Measurements from ENCODE around the gene TARS2. TPM values are rescaled to one million over a fixed set of nuclear protein-coding genes. Genes with fewer than 3 reads are reported as not detected.

The TARS2 gene
- total RNA-seq, 1 experiment from 2014 or later = 26.3 TPM

DNA sequence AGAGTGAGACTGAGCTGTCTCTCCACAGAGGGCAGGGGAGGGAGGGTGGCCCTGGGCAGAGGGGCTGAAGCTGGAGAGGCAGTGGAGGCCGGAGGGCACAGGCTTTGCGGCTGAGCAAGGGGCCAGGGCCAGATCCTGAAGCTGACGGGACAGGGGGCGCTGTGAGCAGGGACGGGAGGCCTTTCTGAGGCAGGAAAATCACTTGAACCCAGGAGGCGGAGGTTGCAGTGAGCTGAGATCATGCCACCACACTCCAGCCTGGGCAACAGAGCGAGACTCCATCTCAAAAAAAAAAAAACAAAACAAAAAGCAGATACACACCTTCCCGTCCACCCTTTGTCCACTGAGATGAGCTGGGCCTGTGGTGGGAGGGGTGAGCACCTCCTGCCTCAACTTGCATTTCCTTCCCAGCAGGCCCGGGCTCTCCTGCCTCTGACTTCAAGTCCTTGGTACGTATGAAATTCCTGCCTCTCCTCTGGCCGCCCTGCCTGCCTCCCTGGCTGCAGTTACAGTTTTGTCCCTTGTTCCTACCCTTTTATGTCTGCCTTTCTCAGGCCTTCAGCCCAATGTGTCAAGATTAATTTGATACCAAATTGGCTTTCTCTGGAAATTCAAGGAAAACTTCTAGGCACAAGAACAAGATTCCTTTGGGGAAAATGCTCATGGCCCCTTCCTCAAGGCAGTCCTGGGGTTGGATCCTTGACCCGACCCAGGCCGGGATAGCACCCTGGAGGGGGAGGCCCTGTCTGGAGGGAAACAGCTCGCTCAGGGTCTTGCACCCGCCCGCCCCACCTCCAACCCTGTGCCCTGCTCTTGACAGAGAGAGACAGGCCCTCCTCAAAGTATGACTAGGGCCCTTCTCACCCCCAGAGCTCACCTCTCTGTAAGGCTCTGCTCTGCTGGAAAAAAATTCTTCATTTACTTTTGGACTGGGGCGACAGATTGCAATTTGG lies 50.8 kb downstream of the TARS2 start:
- Histone ChIP-seq H3K36me3 (no peaks in the 10 kb centered on the region), H3K4me1 (peaks cover 11% of the 10 kb centered on the region), H3K9me3 (replicated peaks) (no peaks in the 10 kb centered on the region), H3K27ac (no peak overlapping the region; the same call in 1 of the 2 replicates), H3K4me3 (no peak overlapping the region), H3K27me3 (no peaks in the 10 kb centered on the region)
- no peak for DNase-seq

GRCh38 chr1:150543500-150544143 lies 56.4 kb downstream of the TARS2 start:
- H3K4me3 ChIP-seq = peak overlapping the region; percentile 33
- no peaks in the 10 kb centered on the region for H3K27me3 ChIP-seq
- H3K9me3 ChIP-seq (replicated peaks) = no peaks in the 10 kb centered on the region
- H3K4me1 ChIP-seq = peaks cover 9% of the 10 kb centered on the region; the same call in 1 of the 2 replicates
- no peaks in the 10 kb centered on the region for H3K36me3 ChIP-seq
- peak; percentile 59 to 64 for DNase-seq
- peak overlapping the region; percentile 16; the same call in 1 of the 2 replicates for H3K27ac ChIP-seq

DNA sequence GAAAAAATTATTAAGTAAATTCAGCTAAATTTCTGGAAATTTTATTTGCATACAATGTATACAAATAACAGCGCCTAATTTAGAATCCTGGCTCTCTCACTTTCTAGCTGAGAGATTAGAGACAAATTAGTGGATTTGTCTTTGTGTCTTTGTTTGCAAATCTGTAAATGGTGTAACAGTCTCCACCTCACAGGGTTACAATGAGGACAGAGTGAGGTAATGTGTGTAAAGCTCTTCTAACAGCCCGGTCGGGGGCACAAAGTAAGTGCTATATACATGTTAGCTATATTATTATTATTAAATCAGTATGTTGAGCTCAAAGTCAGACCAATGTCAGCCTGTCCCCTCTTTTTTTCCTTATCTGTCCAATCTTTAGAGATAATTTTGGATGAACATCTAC lies 57.0 kb downstream of the TARS2 start:
- H3K27me3 ChIP-seq = no peaks in the 10 kb centered on the region
- DNase-seq = no peak

GRCh38 chr1:150545486-150546032 lies 58.3 kb downstream of the TARS2 start:
- no peaks in the 10 kb centered on the region for H3K9me3 ChIP-seq (replicated peaks)
- no peaks in the 10 kb centered on the region for H3K27me3 ChIP-seq
- H3K36me3 ChIP-seq = no peaks in the 10 kb centered on the region
- no peak overlapping the region for H3K4me3 ChIP-seq
- H3K27ac ChIP-seq = no peak overlapping the region
- no peak for DNase-seq
- H3K4me1 ChIP-seq = peaks cover 9% of the 10 kb centered on the region; the same call in 1 of the 2 replicates

More for the DNA sequence above, 57.0 kb downstream of the TARS2 start:
- Histone ChIP-seq H3K9me3 (replicated peaks) (no peaks in the 10 kb centered on the region), H3K36me3 (no peaks in the 10 kb centered on the region), H3K27ac (peak overlapping the region; percentile 16; the same call in 1 of the 2 replicates), H3K4me3 (peak overlapping the region; percentile 33), H3K4me1 (peaks cover 9% of the 10 kb centered on the region; the same call in 1 of the 2 replicates)

- no peak overlapping the region for H3K4me3 ChIP-seq
- no peak for DNase-seq
- H3K27ac ChIP-seq = no peak overlapping the region
- no peaks in the 10 kb centered on the region for H3K27me3 ChIP-seq
- peaks cover 9% of the 10 kb centered on the region; the same call in 1 of the 2 replicates for H3K4me1 ChIP-seq
- no peaks in the 10 kb centered on the region for H3K9me3 ChIP-seq (replicated peaks)
- H3K36me3 ChIP-seq = no peaks in the 10 kb centered on the region
Observed at GRCh38 chr1:150546294-150546937, 59.2 kb downstream of the TARS2 start.

GRCh38 chr1:150548324-150548631 lies 61.1 kb downstream of the TARS2 start:
- DNase-seq = no peak
- no peaks in the 10 kb centered on the region for H3K9me3 ChIP-seq (replicated peaks)
- no peaks in the 10 kb centered on the region for H3K36me3 ChIP-seq
- H3K4me1 ChIP-seq = peaks cover 15% of the 10 kb centered on the region; the same call in 1 of the 2 replicates
- H3K4me3 ChIP-seq = peak overlapping the region; percentile 48
- H3K27me3 ChIP-seq = no peaks in the 10 kb centered on the region
- H3K27ac ChIP-seq = no peak overlapping the region

GRCh38 chr1:150548632-150549495 lies 61.6 kb downstream of the TARS2 start, which contains the start of gene ADAMTSL4:
Gene ADAMTSL4 (plus strand): TSS chr1:150549408. CDS start chr1:150552289, 2,881 bp downstream.
- H3K4me3 ChIP-seq = peak within 1 kb of the TSS; percentile 48
- peak; percentile 29 to 56 for DNase-seq
- no peaks in the 10 kb centered on the region for H3K27me3 ChIP-seq
- no peaks in the 10 kb centered on the region for H3K36me3 ChIP-seq
- no peak within 1 kb of the TSS for H3K27ac ChIP-seq
- no peaks in the 10 kb centered on the region for H3K9me3 ChIP-seq (replicated peaks)
- peaks cover 10% of the 10 kb centered on the region; the same call in 1 of the 2 replicates for H3K4me1 ChIP-seq

DNA sequence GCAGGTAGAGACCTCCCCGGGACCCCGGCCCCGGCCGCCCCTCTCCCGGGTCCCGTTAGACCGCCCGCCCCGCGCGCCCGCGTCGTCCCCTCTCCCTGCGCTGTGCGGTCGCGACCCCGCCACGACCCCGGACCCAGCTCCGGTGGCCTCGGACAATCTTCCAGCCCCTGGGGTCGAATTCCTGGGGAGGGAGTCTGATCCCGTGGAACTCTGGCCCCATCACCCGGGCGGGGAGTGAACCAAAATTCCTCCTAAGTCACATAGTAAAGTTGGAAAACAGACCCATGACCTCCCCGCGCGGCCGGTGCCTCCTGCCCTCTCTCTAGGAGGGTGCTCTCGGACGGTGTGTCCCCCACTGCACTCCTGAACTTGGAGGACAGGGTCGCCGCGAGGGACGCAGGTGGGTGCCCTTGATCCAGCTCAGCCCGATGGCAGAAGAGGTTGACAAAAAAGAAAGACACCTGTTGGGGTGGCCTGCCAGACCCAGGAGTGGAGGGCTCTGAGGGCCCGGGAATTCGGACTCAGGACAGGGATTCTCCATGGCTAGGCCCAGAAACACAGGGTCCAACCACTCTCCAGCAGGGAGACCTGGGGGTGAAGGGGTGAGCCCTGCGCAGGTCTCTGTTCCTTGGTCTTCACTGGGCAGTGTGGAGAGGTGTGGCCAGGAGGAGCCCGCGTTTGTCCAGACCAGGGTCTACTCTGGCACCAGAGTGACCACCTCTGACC lies 62.4 kb downstream of the TARS2 start:
- H3K36me3 ChIP-seq = no peaks in the 10 kb centered on the region
- H3K27me3 ChIP-seq = no peaks in the 10 kb centered on the region
- peaks cover 6% of the 10 kb centered on the region; the same call in 1 of the 2 replicates for H3K4me1 ChIP-seq
- H3K9me3 ChIP-seq (replicated peaks) = no peaks in the 10 kb centered on the region
- no peak overlapping the region for H3K27ac ChIP-seq
- no peak overlapping the region for H3K4me3 ChIP-seq
- DNase-seq = no peak

DNA sequence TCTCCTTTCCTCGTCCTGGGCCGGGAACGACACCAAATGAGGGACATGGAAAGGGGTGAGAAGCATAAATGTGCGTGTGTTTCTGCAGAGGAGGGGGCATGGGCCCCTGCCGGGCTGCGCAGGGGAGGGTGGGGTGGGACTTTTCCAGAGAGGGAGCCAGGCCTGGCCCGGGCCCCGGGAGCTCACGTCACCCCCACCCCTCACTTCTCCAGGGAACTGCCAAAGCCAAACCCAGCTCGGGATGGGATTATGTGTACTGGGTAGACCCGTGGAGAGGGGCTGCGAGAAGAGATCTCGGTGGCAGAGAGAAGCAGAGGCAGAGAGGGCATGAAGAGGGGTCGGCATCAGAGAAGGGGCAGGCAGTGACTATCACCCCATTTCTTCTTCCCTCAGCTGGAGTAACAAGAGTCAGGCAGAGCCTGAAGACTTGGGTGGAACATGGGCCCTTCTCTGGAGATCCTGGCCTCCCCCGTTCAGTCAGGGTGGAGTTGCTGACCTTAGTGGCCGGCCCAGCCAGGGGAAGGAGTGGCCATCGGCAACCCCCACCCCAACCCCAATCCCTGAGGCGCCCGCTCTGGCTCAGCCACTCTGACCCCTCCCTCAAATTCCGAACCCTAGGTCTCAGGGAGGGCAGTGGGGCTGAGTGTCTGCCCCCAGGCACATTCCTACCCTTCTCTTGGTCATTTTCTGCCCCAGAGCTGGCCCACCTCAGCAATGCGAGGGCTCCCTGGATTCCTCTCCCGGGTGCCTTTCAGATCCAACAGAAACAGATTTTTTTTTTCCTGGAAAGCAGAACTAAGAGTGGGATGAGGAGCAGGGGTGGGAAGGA lies 63.2 kb downstream of the TARS2 start:
- Histone ChIP-seq H3K36me3 (no peaks in the 10 kb centered on the region), H3K4me1 (peaks cover 6% of the 10 kb centered on the region; the same call in 1 of the 2 replicates), H3K27me3 (no peaks in the 10 kb centered on the region), H3K27ac (no peak overlapping the region), H3K9me3 (replicated peaks) (no peaks in the 10 kb centered on the region), H3K4me3 (no peak overlapping the region)
- no peak for DNase-seq

- Histone ChIP-seq H3K36me3 (no peaks in the 10 kb centered on the region), H3K4me1 (peaks cover 6% of the 10 kb centered on the region; the same call in 1 of the 2 replicates), H3K9me3 (replicated peaks) (no peaks in the 10 kb centered on the region), H3K27me3 (no peaks in the 10 kb centered on the region), H3K4me3 (no peak overlapping the region), H3K27ac (no peak overlapping the region)
- no peak for DNase-seq
Observed at GRCh38 chr1:150551051-150551783, 64.0 kb downstream of the TARS2 start.

- Histone ChIP-seq H3K36me3 (no peaks in the 10 kb centered on the region), H3K9me3 (replicated peaks) (no peaks in the 10 kb centered on the region), H3K27me3 (no peaks in the 10 kb centered on the region), H3K4me1 (peaks cover 6% of the 10 kb centered on the region; the same call in 1 of the 2 replicates), H3K4me3 (no peak overlapping the region), H3K27ac (no peak overlapping the region)
- no peak for DNase-seq
Observed at GRCh38 chr1:150551784-150552127, 64.5 kb downstream of the TARS2 start.
